Measurements from ENCODE around the gene RNF31.

DNA sequence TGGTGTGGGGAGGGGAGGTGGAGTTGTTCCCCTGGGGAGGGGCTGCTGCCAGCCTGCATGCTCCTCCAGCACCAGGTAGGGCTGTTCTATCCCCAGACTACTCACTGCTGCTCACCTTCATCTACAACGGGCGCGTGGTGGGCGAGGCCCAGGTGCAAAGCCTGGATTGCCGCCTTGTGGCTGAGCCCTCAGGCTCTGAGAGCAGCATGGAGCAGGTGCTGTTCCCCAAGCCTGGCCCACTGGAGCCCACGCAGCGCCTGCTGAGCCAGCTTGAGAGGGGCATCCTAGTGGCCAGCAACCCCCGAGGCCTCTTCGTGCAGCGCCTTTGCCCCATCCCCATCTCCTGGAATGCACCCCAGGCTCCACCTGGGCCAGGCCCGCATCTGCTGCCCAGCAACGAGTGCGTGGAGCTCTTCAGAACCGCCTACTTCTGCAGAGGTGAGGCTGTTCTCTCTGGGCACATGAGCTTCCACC lies 17.3 kb downstream of the RNF31 start:
- no peak for TF ChIP-seq EZH2 (IDR thresholded peaks at IDR 0.05; ENCODE audit: insufficient read depth, low read length)
- TF ChIP-seq, protein P1, sequence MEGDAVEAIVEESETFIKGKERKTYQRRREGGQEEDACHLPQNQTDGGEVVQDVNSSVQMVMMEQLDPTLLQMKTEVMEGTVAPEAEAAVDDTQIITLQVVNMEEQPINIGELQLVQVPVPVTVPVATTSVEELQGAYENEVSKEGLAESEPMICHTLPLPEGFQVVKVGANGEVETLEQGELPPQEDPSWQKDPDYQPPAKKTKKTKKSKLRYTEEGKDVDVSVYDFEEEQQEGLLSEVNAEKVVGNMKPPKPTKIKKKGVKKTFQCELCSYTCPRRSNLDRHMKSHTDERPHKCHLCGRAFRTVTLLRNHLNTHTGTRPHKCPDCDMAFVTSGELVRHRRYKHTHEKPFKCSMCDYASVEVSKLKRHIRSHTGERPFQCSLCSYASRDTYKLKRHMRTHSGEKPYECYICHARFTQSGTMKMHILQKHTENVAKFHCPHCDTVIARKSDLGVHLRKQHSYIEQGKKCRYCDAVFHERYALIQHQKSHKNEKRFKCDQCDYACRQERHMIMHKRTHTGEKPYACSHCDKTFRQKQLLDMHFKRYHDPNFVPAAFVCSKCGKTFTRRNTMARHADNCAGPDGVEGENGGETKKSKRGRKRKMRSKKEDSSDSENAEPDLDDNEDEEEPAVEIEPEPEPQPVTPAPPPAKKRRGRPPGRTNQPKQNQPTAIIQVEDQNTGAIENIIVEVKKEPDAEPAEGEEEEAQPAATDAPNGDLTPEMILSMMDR (IDR thresholded peaks at IDR 0.05; ENCODE audit: insufficient read depth, low read depth, low read length), result no peak
